AG09319 (cell line): Measurements from ENCODE around the gene TP53I3.

ENCODE experiments used
- DNase-seq: peaks from one replicate; pipeline ENCODE4 v3.0.0-alpha.2; 2010; ENCODE audit warnings: low read depth; ENCODE audit errors: extremely low read depth
- TF ChIP-seq, protein P1 (sequence below): IDR thresholded peaks from 2 replicates; pipeline ENCODE4 v1.5.1; 2011; ENCODE audit warnings: low read depth, mild to moderate bottlenecking, inconsistent platforms, low read length, moderate library complexity

TP53I3 gene

DNA sequence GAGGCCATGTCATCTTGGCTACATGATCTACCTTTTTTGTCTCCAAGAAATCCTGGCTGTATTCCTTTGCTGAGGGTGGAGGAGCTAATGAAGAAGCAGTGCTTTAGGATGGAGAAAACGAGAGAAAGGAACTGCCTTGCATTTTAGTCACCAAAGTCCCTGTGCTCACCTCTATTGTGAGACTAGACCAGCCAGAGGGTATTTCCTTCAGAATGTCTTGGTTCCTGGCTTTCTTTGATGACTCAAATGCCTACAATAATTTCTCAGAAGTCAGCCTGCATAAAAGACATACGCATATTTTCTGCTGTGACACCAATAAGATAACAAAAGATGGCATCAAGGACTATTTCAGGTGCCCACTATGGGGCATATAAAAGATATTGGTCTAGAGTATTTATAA is 19.3 kb downstream of the TP53I3 start:
- TF ChIP-seq, protein P1, sequence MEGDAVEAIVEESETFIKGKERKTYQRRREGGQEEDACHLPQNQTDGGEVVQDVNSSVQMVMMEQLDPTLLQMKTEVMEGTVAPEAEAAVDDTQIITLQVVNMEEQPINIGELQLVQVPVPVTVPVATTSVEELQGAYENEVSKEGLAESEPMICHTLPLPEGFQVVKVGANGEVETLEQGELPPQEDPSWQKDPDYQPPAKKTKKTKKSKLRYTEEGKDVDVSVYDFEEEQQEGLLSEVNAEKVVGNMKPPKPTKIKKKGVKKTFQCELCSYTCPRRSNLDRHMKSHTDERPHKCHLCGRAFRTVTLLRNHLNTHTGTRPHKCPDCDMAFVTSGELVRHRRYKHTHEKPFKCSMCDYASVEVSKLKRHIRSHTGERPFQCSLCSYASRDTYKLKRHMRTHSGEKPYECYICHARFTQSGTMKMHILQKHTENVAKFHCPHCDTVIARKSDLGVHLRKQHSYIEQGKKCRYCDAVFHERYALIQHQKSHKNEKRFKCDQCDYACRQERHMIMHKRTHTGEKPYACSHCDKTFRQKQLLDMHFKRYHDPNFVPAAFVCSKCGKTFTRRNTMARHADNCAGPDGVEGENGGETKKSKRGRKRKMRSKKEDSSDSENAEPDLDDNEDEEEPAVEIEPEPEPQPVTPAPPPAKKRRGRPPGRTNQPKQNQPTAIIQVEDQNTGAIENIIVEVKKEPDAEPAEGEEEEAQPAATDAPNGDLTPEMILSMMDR = no peak

GRCh38 chr2:24058564-24059271 is 25.9 kb downstream of the TP53I3 start:
- DNase-seq = no peak
- TF ChIP-seq, protein P1 = no peak

More for the DNA sequence above, 19.3 kb downstream of the TP53I3 start:
- DNase-seq = no peak

GRCh38 chr2:24055750-24056149 is 28.9 kb downstream of the TP53I3 start:
- TF ChIP-seq, protein P1 = no peak
- no peak for DNase-seq

DNA sequence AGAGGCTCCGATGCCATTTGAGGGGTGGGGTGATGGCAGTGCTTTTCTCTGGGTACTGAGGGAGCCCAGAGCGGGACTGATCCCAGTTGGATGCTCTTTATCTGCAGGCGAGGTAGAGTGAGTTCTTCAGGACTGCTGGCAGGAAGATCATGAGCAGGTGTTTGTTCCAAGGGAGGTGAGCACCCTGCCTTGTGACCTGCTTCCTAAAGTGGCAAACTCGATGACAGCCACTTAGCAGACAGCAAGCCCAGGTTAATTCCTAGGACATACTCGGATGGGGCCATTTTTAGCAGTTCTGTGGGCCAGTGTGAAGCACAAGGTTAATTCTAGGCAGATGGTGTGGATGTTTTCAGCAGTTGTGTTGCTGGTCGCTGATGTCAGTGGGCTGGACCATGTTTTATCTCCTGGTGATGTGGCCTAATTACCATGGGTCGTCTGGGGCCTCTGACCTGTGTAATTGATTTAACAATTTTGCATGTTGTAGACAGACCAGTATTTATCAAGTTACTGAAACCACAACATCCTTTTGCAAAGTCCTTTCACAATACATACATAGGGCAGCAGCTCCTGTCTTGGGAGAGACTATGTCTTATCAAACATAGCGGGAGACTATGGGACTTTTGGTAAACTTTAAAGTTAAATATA is 30.1 kb downstream of the TP53I3 start:
- TF ChIP-seq, protein P1 = no peak
- DNase-seq = no peak

DNA sequence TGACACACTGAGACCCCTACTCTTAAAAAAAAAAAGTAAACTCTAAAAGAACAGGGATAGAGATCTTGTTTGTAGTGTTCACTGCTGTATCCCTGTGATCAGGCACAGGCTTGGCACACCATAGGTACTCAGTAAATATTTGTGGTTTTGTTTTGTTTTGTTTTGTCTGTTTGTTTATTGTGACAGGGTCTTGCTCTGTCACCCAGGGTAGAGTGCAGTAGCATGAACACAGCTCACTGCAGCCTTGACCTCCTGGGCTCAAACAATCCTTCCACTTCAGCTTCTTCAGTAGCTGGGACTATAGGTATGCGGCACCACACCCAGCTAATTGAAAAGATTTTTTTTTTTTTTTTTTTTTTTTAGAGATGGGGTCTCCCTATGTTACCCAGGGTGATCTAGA is 31.7 kb downstream of the TP53I3 start:
- TF ChIP-seq, protein P1 = no peak
- DNase-seq = no peak

GRCh38 chr2:24051833-24052232 is 32.8 kb downstream of the TP53I3 start:
- DNase-seq = no peak
- TF ChIP-seq, protein P1 = no peak
